ENCODE results near the gene RUNX3.

Gene RUNX3

DNA sequence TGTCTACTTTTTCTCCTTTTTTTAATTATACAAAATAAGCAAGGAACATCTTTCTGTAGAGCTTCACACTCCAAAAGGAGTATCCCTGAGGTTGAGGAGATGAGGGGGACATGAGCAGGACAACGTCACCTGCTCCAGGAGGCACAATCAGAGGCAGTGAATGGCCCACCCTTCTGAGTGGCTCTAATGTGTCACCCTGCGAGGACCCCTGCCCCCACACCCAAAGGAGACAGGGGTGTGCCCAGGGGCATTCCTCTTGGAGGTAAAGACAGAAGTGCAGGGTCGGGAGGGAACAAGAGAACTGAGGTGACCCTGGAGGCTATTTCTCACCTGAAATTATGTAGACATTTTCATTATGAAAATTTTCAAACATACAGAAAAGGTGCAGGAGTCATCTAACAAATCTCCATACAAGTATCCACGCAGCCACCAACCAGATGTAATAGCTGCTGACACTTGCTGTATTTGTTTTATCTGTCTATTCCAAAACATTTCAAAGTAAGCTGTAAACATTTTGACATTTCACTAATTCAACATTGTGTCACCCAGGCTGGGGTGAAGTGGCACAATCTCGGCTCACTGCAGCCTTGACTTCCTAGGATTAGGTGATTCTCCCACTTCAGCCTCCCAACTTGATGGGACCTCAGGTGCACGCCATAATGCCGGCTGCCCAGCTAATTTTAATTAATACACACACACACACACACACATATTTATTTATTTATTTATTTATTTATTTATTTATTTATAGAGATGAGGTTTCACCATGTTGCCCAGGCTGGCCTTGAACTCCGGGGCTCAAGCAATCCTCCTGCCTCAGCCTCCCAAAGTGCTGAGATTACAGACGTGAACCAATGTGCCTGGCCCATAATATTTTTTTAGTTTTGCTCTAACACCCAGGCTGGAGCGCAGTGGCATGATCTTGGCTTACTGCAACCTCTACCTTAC, 70.7 kb downstream of the RUNX3 start:
- no peak for DNase-seq

- no peak for DNase-seq
Measured at GRCh38 chr1:24858277-24858676, 71.8 kb downstream of the RUNX3 start.

- no peak for DNase-seq
Measured at GRCh38 chr1:24857507-24858133, 72.5 kb downstream of the RUNX3 start.

GRCh38 chr1:24856787-24857506, 73.1 kb downstream of the RUNX3 start:
- DNase-seq: no peak

DNA sequence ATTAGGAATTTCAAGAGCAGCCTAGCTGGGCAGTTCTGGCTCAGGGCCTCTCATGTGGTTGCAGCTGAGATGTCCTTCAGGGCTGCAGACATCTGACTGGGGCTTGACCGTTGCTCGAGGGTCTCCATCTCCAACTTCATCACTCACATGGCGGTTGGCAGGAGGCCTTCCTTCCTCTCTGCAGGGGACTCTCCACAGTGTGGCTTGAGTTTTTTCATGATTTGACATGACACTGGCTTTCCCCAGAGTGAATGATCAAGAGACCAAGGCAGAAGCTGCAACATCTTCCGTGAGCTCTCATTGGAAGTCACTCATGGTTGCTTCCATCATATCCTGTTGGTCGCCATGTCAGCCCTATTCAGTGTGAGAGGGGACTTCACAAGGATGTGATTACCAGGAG, 74.6 kb downstream of the RUNX3 start:
- no peak for DNase-seq

- no peak for DNase-seq
Measured at GRCh38 chr1:24853649-24854048, 76.4 kb downstream of the RUNX3 start.

DNA sequence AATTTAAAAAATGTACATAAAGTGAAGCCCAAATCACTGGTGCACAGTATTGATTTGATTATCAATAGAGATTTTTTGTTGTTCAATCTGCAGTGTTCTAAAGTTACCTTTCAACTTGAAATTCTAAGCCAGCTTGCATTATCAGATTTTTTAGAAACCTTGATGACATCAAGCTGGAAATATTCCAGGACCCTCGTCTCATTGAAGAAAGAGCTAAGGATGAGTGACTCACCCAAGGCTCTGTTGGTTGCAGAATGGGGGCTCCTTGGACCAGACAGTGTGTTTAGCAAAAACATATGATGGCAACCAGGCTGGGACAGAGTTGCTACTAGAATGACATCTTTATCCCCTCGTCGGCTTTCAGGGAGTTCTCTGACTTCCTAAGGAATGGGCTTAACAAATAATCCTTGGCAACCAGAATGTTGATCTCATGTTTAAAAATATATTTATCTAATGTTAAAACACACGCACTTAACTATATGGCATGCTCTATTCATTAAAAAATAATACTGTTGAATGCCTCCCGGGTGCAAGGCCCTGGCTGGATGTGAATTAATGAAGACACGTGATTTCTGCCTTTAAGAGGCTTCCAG, 79.7 kb downstream of the RUNX3 start:
- DNase-seq: no peak

DNA sequence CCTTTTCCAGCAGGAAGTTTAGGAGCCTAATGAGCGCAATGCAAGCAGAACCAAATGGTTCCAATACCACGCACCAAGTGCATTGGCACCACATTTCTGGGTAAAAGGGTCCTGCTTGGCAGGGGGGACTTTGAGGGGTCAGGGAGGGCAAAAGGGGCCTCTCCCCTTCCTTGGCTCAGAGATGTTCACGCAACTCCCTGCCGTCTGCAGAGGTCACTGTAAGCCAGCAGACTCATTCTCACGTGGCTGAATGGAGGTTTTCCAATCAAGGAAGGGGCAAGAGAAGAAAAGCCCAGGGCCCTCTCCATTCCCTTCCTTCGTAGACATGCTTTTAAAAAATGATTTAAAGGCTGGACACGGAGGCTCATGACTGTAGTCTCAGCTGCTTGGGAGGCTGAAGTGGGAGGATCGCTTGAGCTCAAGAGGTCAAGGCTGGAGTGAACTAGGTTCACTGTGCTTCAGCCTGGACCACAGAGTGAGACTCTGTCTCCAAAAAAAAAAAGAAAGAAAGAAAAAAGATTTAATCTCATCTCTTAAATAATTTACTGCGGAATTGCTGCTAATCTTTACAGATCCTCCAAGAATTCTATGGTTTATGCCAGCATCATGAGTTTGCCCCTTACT, 80.3 kb downstream of the RUNX3 start:
- DNase-seq: no peak

All from activated CD4-positive, alpha-beta T cell treated with anti-CD3 and anti-CD28 coated beads, Interleukin-2, amount 50 U/mL, for 4 hours (primary cell).